HG02798 (cell line): ENCODE results near the gene ATXN10.

ENCODE experiments used
- ATAC-seq: cut with Tn5 transposase; IDR thresholded peaks from one replicate; pipeline ENCODE4 v1.9.1; 2021; ENCODE audit warnings: mild to moderate bottlenecking; ENCODE audit not compliant: unreplicated experiment, poor library complexity

Gene ATXN10

GRCh38 chr22:45843031-45843430 is 171.4 kb downstream of the ATXN10 start:
- ATAC-seq, result no peak

GRCh38 chr22:45843986-45844385 is 172.4 kb downstream of the ATXN10 start:
- ATAC-seq, result no peak

- ATAC-seq, result no peak
Observed at GRCh38 chr22:45845076-45845487, 173.4 kb downstream of the ATXN10 start.

GRCh38 chr22:45846952-45847351 is 175.3 kb downstream of the ATXN10 start:
- ATAC-seq, result no peak

DNA sequence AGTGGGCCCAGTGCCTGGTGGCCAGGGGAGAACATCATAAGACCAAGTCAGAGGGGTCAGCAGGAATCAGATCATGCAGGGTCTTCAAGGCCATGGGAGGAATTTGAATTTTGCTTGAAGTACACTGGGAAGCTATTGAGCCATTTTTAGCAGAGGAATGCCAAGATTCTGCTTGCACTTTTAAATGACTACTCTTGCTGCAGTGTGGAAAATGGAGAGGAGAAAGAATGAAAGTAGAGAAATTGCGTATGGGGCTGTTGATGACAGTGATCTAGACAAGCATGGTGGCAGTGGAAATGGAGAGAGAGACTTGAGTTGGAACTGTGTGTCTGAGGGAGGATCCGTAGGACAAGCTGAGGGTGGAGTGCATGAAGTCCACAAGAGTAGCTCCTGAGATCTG is 177.3 kb downstream of the ATXN10 start:
- no peak for ATAC-seq

DNA sequence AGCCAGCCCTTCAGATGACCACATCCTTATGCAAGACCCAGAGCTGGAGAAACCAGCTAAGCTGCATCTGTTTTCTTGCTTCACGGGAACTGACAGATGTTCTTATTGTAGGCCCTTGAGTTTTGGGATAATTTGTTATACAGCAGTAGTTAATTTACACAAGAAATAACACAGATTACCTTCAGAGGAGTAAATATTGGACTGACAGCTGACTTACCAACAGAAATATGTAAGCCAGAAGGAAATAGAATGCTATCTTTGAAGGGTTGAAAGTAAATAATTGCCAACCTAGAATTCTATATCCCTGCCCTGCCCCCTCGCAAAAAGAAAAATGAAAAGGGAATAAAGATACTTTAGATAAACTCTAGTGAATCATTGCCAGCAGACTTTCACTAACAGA is 181.2 kb downstream of the ATXN10 start:
- no peak for ATAC-seq

- ATAC-seq, result no peak
Observed at GRCh38 chr22:45855961-45856360, 184.3 kb downstream of the ATXN10 start.

GRCh38 chr22:45857519-45857918 is 185.9 kb downstream of the ATXN10 start:
- ATAC-seq, result no peak

- no peak for ATAC-seq
Observed at GRCh38 chr22:45859231-45860161, 187.9 kb downstream of the ATXN10 start.

DNA sequence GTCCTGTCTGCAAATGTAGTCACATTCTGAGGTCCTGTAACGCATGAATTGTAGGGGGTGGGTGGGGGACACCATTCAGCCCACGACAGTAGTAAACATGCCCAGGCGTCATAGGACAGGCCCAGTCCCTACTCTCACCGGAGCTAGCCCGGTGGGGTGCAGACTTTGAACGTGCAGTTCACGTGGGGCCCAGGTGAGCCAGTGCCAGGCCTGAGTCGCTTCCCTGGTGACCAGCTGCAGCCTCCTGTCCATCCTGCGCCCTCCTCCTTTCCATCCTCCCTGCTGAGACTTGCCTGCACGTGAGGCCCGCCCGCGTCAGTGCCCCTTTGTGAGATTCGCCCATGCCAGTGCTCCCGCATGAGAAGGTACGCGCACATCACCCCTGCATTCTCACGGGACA is 188.6 kb downstream of the ATXN10 start:
- no peak for ATAC-seq

DNA sequence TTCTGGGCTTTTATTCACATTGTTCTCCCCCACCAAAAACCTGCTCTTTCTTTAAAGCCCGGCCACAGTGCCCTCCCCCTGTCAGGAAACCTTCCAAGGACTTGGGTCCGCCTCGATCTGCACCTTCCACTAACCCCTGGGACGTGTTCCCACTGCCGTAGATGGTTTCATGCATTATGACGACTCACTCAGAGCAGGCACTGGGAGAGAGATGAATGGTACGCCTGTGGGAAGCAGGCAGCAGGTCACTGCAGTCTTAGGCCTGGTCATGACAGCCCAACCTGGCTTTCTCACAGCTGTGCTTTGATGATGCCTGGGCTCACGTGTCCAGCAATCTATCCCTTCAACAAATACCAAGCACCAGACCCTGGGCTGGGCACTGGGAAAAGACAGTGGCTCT is 189.6 kb downstream of the ATXN10 start:
- no peak for ATAC-seq

GRCh38 chr22:45863981-45864751 is 192.5 kb downstream of the ATXN10 start:
- no peak for ATAC-seq

GRCh38 chr22:45864959-45865476 is 193.4 kb downstream of the ATXN10 start:
- ATAC-seq, result no peak

DNA sequence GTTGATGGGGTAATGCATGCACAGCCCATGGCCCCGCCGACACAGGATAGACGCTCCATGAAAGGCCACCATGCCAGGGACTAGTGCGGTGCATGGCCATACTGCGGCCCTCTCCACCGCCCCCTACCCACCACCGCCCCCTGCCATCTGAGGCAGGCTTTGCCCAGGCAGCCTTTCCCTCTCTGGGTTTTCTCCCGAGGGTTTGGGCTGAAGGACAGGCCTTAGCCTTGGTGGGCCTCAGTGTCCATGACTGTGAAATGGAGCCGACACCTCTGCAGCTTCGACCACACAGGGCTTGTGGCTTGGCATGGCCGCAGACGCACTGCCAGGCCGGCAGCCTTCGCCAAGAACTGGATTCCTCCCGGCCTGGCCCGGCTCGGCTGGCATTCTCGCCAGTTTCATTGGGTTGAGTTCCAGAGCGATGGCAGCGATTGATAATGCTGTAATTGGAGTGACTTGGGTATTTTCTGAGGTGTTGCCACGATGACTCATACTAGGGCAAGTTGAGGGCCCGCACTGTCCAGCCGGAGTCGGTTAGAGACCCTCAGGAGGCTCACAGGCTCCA is 194.0 kb downstream of the ATXN10 start:
- no peak for ATAC-seq

GRCh38 chr22:45866126-45866645 is 194.6 kb downstream of the ATXN10 start:
- no peak for ATAC-seq

- no peak for ATAC-seq
Observed at GRCh38 chr22:45866646-45867117, 195.0 kb downstream of the ATXN10 start.

DNA sequence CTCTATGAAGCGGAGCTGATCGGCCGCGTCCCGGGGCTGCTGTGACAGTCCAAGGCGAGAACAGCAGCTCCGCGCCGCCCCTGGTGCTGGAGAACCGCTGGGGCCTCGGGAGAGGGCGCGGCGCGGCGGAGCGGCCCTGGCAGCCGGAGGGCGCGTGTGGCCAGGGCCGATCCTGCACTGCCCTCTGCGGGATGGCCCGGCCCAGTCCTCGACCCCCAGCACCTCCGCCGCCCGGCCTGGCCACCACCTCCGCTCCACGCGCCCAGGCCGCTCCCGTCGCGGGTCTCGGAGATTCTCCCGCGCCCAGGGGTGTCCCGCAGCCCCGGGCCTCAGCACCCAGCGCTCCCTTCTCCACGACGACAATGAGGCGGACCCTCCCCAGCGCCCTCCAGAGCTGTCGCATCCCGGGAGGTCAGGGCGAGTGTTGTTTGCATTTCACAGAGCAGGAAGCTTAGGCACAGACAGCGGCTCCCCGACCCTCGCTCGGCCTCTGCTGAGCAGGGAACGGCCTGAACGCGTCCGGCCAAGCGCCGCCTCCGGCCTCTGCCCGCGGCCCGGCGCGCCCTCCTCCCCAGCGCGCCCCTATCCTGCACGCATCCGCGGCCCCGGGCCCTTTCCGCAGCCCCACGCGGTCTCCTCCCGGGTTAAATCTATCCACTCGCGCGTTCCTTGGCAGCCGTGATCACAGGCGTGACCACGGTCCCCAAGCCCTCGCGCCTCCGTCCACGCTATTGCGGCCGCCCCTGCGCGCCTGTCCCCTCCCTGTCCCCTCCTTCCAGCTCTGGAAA is 195.7 kb downstream of the ATXN10 start:
- ATAC-seq, result no peak

- no peak for ATAC-seq
Observed at GRCh38 chr22:45867906-45868555, 196.4 kb downstream of the ATXN10 start.
